GM12891 (cell line): ENCODE measurements around the gene LIN28A.

Experiments used
- PAX5 ChIP-seq: IDR thresholded peaks from 2 replicates; pipeline ENCODE4 v1.6.1; 2011; ENCODE audit warnings: low read length, moderate library complexity, mild to moderate bottlenecking; ENCODE audit not compliant: insufficient read depth, severe bottlenecking
- POLR2A ChIP-seq: IDR thresholded peaks from 2 replicates; pipeline ENCODE4 v1.6.1; 2011; ENCODE audit warnings: low read depth, low read length, control low read depth
- POLR2AphosphoS5 ChIP-seq: IDR thresholded peaks from 2 replicates; pipeline ENCODE4 v1.6.1; 2011; ENCODE audit warnings: low read depth, low read length, control low read depth

DNA sequence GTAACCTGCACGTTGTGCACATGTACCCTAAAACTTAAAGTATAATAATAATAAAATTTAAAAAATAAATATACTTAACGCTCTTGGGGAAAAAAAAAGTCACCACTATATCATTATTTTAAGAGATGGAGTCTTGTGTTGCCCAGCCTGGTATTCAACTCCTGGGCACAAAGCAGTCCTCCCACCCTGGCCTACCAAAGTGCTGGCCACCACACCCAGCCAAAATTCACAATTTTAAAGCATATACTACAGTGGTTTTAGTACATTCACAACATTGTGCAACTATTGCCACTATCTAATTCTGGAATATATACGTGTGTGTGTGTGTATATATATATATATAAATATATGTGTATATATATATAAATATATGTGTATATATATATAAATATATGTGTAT, 67.5 kb downstream of the LIN28A start:
- no peak for TF ChIP-seq POLR2A
- no peak for TF ChIP-seq POLR2AphosphoS5
- TF ChIP-seq PAX5 = no peak
